Measurements from ENCODE around the gene GFRAL.

DNA sequence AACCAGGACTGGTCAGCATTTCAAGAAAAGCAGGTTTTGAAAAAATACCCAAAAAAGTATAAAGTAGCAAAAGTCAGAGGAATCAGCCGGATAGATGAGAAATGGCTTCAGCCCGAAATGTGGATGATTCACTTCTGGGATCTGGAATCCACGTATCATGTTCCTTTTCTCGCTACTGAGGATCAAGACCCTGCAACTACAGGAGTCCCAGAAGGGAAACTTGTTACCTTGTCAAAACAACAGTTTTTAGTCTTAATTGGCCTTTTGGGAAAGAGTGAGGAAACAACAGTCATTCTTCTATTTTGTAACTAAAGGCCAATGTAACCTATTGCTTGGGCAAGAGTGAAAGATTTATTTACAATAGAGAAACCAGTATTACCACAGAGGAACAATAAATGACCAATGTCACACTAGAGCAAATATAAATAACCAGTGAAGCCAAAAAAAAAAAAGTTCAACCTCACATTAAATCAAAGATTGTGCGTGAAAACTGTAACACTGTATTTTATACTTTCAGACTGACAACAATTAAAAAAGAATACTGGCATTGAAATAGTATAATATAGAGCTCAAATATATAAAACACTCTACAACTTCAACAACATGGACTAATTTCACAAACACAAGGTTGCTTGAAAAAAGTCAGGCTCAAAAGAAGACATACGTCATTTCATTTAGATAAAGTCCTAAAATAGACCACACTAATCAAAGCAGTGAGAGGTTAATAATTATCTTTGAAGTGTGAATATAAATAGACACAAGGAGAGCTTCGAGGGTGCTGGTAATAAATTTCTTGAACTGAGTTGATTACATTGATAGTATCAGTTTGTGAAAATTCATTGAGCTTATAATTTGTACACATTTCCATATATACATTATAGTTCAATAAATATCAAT, 116.2 kb downstream of the GFRAL start:
- TF ChIP-seq POLR2AphosphoS5 (IDR thresholded peaks at IDR 0.05; ENCODE audit: low read depth, low read length) = no peak
- TF ChIP-seq, protein P1, sequence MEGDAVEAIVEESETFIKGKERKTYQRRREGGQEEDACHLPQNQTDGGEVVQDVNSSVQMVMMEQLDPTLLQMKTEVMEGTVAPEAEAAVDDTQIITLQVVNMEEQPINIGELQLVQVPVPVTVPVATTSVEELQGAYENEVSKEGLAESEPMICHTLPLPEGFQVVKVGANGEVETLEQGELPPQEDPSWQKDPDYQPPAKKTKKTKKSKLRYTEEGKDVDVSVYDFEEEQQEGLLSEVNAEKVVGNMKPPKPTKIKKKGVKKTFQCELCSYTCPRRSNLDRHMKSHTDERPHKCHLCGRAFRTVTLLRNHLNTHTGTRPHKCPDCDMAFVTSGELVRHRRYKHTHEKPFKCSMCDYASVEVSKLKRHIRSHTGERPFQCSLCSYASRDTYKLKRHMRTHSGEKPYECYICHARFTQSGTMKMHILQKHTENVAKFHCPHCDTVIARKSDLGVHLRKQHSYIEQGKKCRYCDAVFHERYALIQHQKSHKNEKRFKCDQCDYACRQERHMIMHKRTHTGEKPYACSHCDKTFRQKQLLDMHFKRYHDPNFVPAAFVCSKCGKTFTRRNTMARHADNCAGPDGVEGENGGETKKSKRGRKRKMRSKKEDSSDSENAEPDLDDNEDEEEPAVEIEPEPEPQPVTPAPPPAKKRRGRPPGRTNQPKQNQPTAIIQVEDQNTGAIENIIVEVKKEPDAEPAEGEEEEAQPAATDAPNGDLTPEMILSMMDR (IDR thresholded peaks at IDR 0.05) = no peak
